ENCODE results near the gene RAP1A.

- no peak for TF ChIP-seq CEBPB (IDR thresholded peaks at IDR 0.05)
- no peak for TF ChIP-seq RAD21 (IDR thresholded peaks at IDR 0.05; ENCODE audit: low read depth)
- no peak for TF ChIP-seq TAF1 (IDR thresholded peaks at IDR 0.05; ENCODE audit: low read depth)
- TF ChIP-seq, protein P1, sequence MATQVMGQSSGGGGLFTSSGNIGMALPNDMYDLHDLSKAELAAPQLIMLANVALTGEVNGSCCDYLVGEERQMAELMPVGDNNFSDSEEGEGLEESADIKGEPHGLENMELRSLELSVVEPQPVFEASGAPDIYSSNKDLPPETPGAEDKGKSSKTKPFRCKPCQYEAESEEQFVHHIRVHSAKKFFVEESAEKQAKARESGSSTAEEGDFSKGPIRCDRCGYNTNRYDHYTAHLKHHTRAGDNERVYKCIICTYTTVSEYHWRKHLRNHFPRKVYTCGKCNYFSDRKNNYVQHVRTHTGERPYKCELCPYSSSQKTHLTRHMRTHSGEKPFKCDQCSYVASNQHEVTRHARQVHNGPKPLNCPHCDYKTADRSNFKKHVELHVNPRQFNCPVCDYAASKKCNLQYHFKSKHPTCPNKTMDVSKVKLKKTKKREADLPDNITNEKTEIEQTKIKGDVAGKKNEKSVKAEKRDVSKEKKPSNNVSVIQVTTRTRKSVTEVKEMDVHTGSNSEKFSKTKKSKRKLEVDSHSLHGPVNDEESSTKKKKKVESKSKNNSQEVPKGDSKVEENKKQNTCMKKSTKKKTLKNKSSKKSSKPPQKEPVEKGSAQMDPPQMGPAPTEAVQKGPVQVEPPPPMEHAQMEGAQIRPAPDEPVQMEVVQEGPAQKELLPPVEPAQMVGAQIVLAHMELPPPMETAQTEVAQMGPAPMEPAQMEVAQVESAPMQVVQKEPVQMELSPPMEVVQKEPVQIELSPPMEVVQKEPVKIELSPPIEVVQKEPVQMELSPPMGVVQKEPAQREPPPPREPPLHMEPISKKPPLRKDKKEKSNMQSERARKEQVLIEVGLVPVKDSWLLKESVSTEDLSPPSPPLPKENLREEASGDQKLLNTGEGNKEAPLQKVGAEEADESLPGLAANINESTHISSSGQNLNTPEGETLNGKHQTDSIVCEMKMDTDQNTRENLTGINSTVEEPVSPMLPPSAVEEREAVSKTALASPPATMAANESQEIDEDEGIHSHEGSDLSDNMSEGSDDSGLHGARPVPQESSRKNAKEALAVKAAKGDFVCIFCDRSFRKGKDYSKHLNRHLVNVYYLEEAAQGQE (IDR thresholded peaks at IDR 0.05; ENCODE audit: low read depth) = no peak
- TF ChIP-seq, protein P2, sequence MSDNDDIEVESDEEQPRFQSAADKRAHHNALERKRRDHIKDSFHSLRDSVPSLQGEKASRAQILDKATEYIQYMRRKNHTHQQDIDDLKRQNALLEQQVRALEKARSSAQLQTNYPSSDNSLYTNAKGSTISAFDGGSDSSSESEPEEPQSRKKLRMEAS (IDR thresholded peaks at IDR 0.05) = no peak
- TF ChIP-seq FOXM1 (IDR thresholded peaks at IDR 0.05; ENCODE audit: borderline replicate concordance, low read depth) = no peak
- TF ChIP-seq EP300 (IDR thresholded peaks at IDR 0.05; ENCODE audit: borderline replicate concordance) = no peak
- no peak for TF ChIP-seq USF1 (IDR thresholded peaks at IDR 0.05)
- TF ChIP-seq TEAD4 (IDR thresholded peaks at IDR 0.05) = no peak
- no peak for TF ChIP-seq CREB1 (IDR thresholded peaks at IDR 0.05; ENCODE audit: low read depth)
- no peak for TF ChIP-seq YY1 (IDR thresholded peaks at IDR 0.05; ENCODE audit: low read depth)
- TF ChIP-seq TCF12 (IDR thresholded peaks at IDR 0.05; ENCODE audit: low read depth) = no peak
Measured at GRCh38 chr1:111582016-111582415, 37.6 kb upstream of the RAP1A start.
